Mucosa of rectum (tissue), 2 donors: ENCODE data around the gene KIF6.

ENCODE experiments used
- H3K27ac ChIP-seq, 2 donors: one replicate each; pipeline ENCODE4 v1.7.0; 2013; ENCODE audit warnings: inconsistent platforms in 2 of 2, low read depth in 2 of 2, low read length in 2 of 2
- H3K27me3 ChIP-seq, 2 donors: one replicate each; pipeline ENCODE4 v1.7.0; 2013; ENCODE audit warnings: low read length in 2 of 2; ENCODE audit not compliant: control insufficient read depth in 2 of 2, insufficient read depth in 2 of 2
- H3K36me3 ChIP-seq, 2 donors: one replicate each; pipeline ENCODE4 v1.7.0; 2013; ENCODE audit warnings: low read length in 2 of 2; ENCODE audit not compliant: control insufficient read depth in 2 of 2, insufficient read depth in 2 of 2
- H3K4me1 ChIP-seq, 2 donors: one replicate each; pipeline ENCODE4 v1.7.0; 2013; ENCODE audit warnings: low read length in 2 of 2, mild to moderate bottlenecking in 1 of 2; ENCODE audit not compliant: control insufficient read depth in 2 of 2, insufficient read depth in 2 of 2
- H3K4me3 ChIP-seq, 2 donors: one replicate each; pipeline ENCODE4 v1.7.0; 2013; ENCODE audit warnings: low read length in 2 of 2
- H3K9ac ChIP-seq, 2 donors: one replicate each; pipeline ENCODE4 v1.7.0; 2013; ENCODE audit warnings: low read length in 2 of 2, low read depth in 1 of 2, mild to moderate bottlenecking in 1 of 2
- H3K9me3 ChIP-seq, 2 donors: one replicate each; pipeline ENCODE4 v1.7.0; 2013; ENCODE audit warnings: low read length in 2 of 2; ENCODE audit not compliant: control insufficient read depth in 2 of 2
- donor health status: healthy.
- donor health status: Normal muscosa, but diverticular disease.

KIF6 gene

DNA sequence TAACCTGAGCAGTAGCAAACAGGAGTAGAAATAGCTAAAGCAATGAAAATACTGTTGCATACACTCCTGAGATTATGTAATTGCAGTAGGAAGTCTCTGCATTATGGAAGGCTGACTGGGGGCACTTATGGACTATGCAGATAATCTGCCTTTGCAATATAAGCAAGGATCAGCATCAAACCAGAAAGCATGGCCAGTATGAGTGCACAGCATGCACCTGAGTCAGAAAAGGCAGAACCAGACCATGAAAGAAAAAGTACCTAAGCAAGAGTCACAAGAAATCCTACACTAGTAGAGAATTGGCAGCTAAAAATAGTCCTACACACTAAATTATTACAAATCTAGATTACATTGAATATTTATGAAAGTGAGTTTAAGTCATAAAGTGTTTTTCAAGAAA lies 164.3 kb downstream of the KIF6 start:
- Histone ChIP-seq H3K4me1 (no peaks in the 10 kb centered on the region), H3K9ac (no peak overlapping the region), H3K27me3 (no peaks in the 10 kb centered on the region), H3K36me3 (no peaks in the 10 kb centered on the region), H3K9me3 (no peaks in the 10 kb centered on the region), H3K4me3 (no peak overlapping the region), H3K27ac (no peak overlapping the region)

DNA sequence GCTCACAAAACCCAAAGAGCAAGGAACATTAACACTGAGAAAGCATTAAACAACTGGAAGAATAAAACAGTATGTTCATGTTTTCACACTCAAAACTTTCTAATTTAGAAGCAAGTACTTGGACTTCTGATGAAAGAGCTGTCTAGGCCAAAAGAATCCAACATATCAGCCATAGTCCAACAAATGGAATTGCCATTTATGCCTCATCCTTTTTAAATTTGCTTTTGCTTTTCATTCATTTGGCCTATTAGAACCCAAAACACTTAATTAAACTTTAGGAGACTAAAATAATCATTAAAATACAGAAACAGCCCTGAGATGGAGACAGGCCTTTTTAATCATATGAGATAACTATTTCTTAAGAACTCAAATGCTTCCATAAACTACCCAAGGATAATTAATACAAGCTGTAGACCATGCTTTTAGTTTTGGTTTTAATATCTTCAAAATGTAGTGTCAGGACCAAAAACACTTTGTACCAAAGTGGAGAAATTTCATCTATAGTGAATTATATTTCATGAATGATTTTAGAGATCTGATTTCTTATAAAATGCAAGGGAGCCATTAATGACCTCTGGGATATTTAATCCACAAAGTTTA lies 166.5 kb downstream of the KIF6 start:
- Histone ChIP-seq H3K4me3 (no peak overlapping the region), H3K27ac (no peak overlapping the region), H3K9ac (no peak overlapping the region), H3K36me3 (no peaks in the 10 kb centered on the region), H3K27me3 (no peaks in the 10 kb centered on the region), H3K9me3 (no peaks in the 10 kb centered on the region), H3K4me1 (no peaks in the 10 kb centered on the region)

GRCh38 chr6:39558079-39558478 lies 167.1 kb downstream of the KIF6 start:
- no peaks in the 10 kb centered on the region for H3K4me1 ChIP-seq
- no peaks in the 10 kb centered on the region for H3K9me3 ChIP-seq
- no peak overlapping the region for H3K9ac ChIP-seq

DNA sequence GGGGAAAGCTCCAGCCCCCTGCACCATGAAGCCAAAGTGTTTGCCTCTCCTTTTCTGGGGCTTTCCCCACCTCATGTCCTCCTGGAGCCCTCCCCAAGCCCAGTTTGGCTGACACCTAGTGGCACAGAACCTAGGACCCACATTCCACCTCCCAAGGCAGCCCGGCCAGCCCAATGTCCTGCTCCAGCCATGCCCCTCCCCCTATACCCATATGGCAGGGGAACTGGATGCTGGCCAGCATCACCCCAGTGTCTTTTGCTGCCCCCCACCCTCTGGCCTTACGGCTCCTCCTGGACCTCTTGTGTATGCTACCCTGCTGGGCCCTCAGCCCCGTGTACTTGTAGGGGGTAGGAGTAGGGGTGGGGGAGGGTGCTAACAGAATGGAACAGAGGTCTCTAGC lies 170.1 kb downstream of the KIF6 start:
- no peaks in the 10 kb centered on the region for H3K36me3 ChIP-seq
- H3K4me3 ChIP-seq = no peak overlapping the region
- no peaks in the 10 kb centered on the region for H3K27me3 ChIP-seq
- H3K9me3 ChIP-seq = no peaks in the 10 kb centered on the region
- no peaks in the 10 kb centered on the region for H3K4me1 ChIP-seq
- no peak overlapping the region for H3K27ac ChIP-seq
- no peak overlapping the region for H3K9ac ChIP-seq

More at GRCh38 chr6:39558079-39558478, 167.1 kb downstream of the KIF6 start:
- Histone ChIP-seq H3K4me3 (no peak overlapping the region), H3K36me3 (no peaks in the 10 kb centered on the region), H3K27me3 (no peaks in the 10 kb centered on the region), H3K27ac (no peak overlapping the region)

- H3K9ac ChIP-seq = no peak overlapping the region
- no peak overlapping the region for H3K4me3 ChIP-seq
- H3K27me3 ChIP-seq = no peaks in the 10 kb centered on the region
- no peaks in the 10 kb centered on the region for H3K9me3 ChIP-seq
- no peaks in the 10 kb centered on the region for H3K4me1 ChIP-seq
- no peaks in the 10 kb centered on the region for H3K36me3 ChIP-seq
- no peak overlapping the region for H3K27ac ChIP-seq
Measured at GRCh38 chr6:39553860-39554802, 171.1 kb downstream of the KIF6 start.

DNA sequence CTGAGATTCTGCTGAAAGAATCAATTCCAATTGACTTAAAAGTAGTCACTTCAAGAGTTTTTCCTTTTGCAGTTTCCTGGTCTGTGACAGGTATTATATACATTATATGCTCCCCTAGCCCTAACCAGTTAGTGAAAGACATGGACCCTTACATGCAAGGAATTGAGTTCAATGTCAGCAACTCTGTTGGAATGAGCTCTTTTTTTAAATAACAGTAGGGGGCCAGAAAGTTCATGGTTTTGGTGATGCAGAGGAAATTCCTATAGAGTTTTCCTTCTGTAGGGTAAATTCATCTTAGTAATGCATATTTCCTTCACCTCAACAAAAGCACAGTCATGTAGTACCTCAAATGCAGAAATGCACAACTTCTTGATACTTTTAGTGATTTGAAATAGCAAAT lies 172.2 kb downstream of the KIF6 start:
- no peaks in the 10 kb centered on the region for H3K9me3 ChIP-seq
- H3K4me3 ChIP-seq = no peak overlapping the region
- no peaks in the 10 kb centered on the region for H3K36me3 ChIP-seq
- no peak overlapping the region for H3K9ac ChIP-seq
- H3K4me1 ChIP-seq = no peaks in the 10 kb centered on the region
- H3K27me3 ChIP-seq = no peaks in the 10 kb centered on the region
- no peak overlapping the region for H3K27ac ChIP-seq

- Histone ChIP-seq H3K4me3 (no peak overlapping the region), H3K9ac (no peak overlapping the region), H3K4me1 (no peaks in the 10 kb centered on the region), H3K36me3 (no peaks in the 10 kb centered on the region), H3K27ac (no peak overlapping the region), H3K9me3 (no peaks in the 10 kb centered on the region), H3K27me3 (no peaks in the 10 kb centered on the region)
Measured at GRCh38 chr6:39550191-39550590, 175.0 kb downstream of the KIF6 start.

GRCh38 chr6:39546731-39547130 lies 178.5 kb downstream of the KIF6 start:
- Histone ChIP-seq H3K9ac (no peak overlapping the region), H3K4me1 (no peaks in the 10 kb centered on the region), H3K9me3 (no peaks in the 10 kb centered on the region), H3K4me3 (no peak overlapping the region), H3K36me3 (no peaks in the 10 kb centered on the region), H3K27me3 (no peaks in the 10 kb centered on the region), H3K27ac (no peak overlapping the region)

DNA sequence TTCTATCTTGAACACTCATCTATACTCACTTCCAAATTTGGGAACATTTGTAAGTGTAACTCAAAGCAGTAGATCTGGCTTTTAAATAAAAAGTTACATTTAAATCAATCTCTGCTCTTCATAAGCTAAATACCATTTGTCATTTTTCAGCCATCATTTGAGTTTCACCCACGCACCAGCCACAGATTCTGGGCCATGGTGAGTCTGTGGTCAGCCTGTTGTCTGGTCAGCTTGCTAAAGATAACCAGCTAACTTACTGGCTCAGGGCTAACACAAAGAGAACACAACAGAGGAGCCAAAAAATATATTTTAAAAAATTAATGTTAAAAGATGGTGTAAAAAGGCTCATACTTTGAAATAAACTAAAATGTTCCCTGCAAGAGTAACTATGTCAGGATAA lies 181.3 kb downstream of the KIF6 start:
- H3K9me3 ChIP-seq = no peaks in the 10 kb centered on the region
- no peak overlapping the region for H3K9ac ChIP-seq
- no peaks in the 10 kb centered on the region for H3K36me3 ChIP-seq
- no peak overlapping the region for H3K4me3 ChIP-seq
- no peaks in the 10 kb centered on the region for H3K27me3 ChIP-seq
- H3K4me1 ChIP-seq = no peaks in the 10 kb centered on the region
- H3K27ac ChIP-seq = no peak overlapping the region

- no peaks in the 10 kb centered on the region for H3K36me3 ChIP-seq
- H3K27me3 ChIP-seq = no peaks in the 10 kb centered on the region
- no peak overlapping the region for H3K9ac ChIP-seq
- H3K4me1 ChIP-seq = no peaks in the 10 kb centered on the region
- no peak overlapping the region for H3K4me3 ChIP-seq
- H3K27ac ChIP-seq = no peak overlapping the region
- H3K9me3 ChIP-seq = no peaks in the 10 kb centered on the region
Measured at GRCh38 chr6:39543095-39543494, 182.1 kb downstream of the KIF6 start.
